H1 (cell line): ENCODE data around the gene MYO9A. TPM values are rescaled to one million over a fixed set of nuclear protein-coding genes. Genes with fewer than 3 reads are reported as not detected.

Experiments
- CTCF ChIA-PET: fragments of 300-600 bp; sonication (Branson Sonifier 250); formaldehyde crosslinking; loops from one replicate; lab custom pipeline; 2021; ENCODE audit not compliant: partially characterized antibody; lab: Charles Lee
- POLR2A ChIA-PET: fragments of 300-600 bp; sonication (Branson Sonifier 250); formaldehyde crosslinking; loops from one replicate; lab custom pipeline; 2021; ENCODE audit warnings: inconsistent platforms; ENCODE audit not compliant: partially characterized antibody; lab: Charles Lee
- DNase-seq, 2 experiments: peaks; one replicate each; pipeline versions ENCODE4 v3.0.0 to v3.0.0-alpha.2; 2010 to 2022; ENCODE audit warnings: low spot score in 2 of 2, low read depth in 1 of 2, mixed read lengths in 1 of 2
- FAIRE-seq: peaks from 2 replicates; lab custom pipeline; 2011; peaks lifted over from hg19 to GRCh38; lab: Jason Lieb, UNC
- H2AFZ ChIP-seq: 2 replicates; pipeline ENCODE4 v1.8.1; 2012; ENCODE audit warnings: low read length, inconsistent platforms
- H2AK5ac ChIP-seq: 2 replicates; pipeline ENCODE4 v1.6.1; 2013; ENCODE audit warnings: low read depth, low read length
- H2BK120ac ChIP-seq: replicated peaks from 2 replicates; pipeline ENCODE3; 2013; ENCODE audit warnings: low read depth, low read length, inconsistent platforms
- H2BK12ac ChIP-seq: 2 replicates; pipeline ENCODE4 v1.6.1; 2013; ENCODE audit warnings: low read depth, low read length
- H2BK15ac ChIP-seq: 2 replicates; pipeline ENCODE4 v1.6.1; 2013; ENCODE audit warnings: low read length
- H2BK20ac ChIP-seq: 2 replicates; pipeline ENCODE4 v1.6.1; 2013; ENCODE audit warnings: low read length
- H2BK5ac ChIP-seq: 2 replicates; pipeline ENCODE4 v1.6.1; 2013; ENCODE audit warnings: low read depth, low read length
- H3K14ac ChIP-seq: 2 replicates; pipeline ENCODE4 v1.6.1; 2013; ENCODE audit warnings: inconsistent platforms; ENCODE audit not compliant: insufficient read length
- H3K18ac ChIP-seq: 2 replicates; pipeline ENCODE4 v1.6.1; 2013; ENCODE audit warnings: low read length; ENCODE audit errors: extremely low read depth
- H3K23ac ChIP-seq: 2 replicates; pipeline ENCODE4 v1.6.1; 2013; ENCODE audit warnings: inconsistent platforms; ENCODE audit not compliant: insufficient read length
- H3K23me2 ChIP-seq: 2 replicates; pipeline ENCODE4 v1.6.1; 2013; ENCODE audit warnings: low read depth, low read length
- H3K27ac ChIP-seq: 2 replicates; pipeline ENCODE4 v1.6.1; 2011; ENCODE audit warnings: low read depth, low read length, inconsistent platforms
- H3K27me3 ChIP-seq, 4 experiments: replicated peaks in 1 of 4; 1 replicate in 1 of 4; 2 replicates in 3 of 4; pipeline versions ENCODE4 v1.6.1 to v1.8.1; 2011 to 2013; ENCODE audit warnings: low read length in 3 of 4, mild to moderate bottlenecking in 3 of 4, inconsistent platforms in 2 of 4, mixed read lengths in 2 of 4, moderate library complexity in 1 of 4; ENCODE audit not compliant: control insufficient read depth in 3 of 4, insufficient read depth in 3 of 4; ENCODE audit errors: extremely low read depth in 1 of 4
- H3K36me3 ChIP-seq, 4 experiments: 2 replicates each; pipeline versions ENCODE4 v1.6.1 to v1.8.1; 2011 to 2013; ENCODE audit warnings: mild to moderate bottlenecking in 4 of 4, low read length in 3 of 4, moderate library complexity in 2 of 4, control low read depth in 1 of 4, inconsistent platforms in 1 of 4; ENCODE audit not compliant: insufficient read depth in 4 of 4, control insufficient read depth in 2 of 4
- H3K4ac ChIP-seq: replicated peaks from 2 replicates; pipeline ENCODE3; 2013; ENCODE audit warnings: low read length, low read depth, mixed read lengths, inconsistent platforms; ENCODE audit not compliant: insufficient read length
- H3K4me1 ChIP-seq, 4 experiments: replicated peaks in 1 of 4; 1 replicate in 1 of 4; 2 replicates in 3 of 4; pipeline versions ENCODE4 v1.6.1 to v1.8.1; 2011 to 2013; ENCODE audit warnings: low read length in 3 of 4, inconsistent platforms in 2 of 4, mixed read lengths in 1 of 4; ENCODE audit not compliant: insufficient read depth in 4 of 4, control insufficient read depth in 3 of 4
- H3K4me2 ChIP-seq, 2 experiments: 2 replicates each; pipeline versions ENCODE4 v1.6.1 to v1.8.1; 2011 to 2013; ENCODE audit warnings: low read depth in 2 of 2, low read length in 2 of 2, control low read depth in 1 of 2, inconsistent platforms in 1 of 2, mild to moderate bottlenecking in 1 of 2; ENCODE audit not compliant: insufficient read depth in 1 of 2
- H3K4me3 ChIP-seq, 4 experiments: fragments of 200-600, 300-600 bp in 1 of 4; sonication (generic), shearing (Covaris generic), sonication (Bioruptor Twin) in 1 of 4; 2 replicates each; pipeline versions ENCODE4 v1.5.1 to v1.8.1; 2011 to 2016; ENCODE audit warnings: low read length in 4 of 4, low read depth in 3 of 4, control low read depth in 2 of 4, inconsistent platforms in 2 of 4, mild to moderate bottlenecking in 2 of 4, mixed read lengths in 1 of 4, moderate library complexity in 1 of 4; ENCODE audit not compliant: insufficient read depth in 2 of 4; ENCODE audit errors: extremely low read depth in 1 of 4
- H3K56ac ChIP-seq: replicated peaks from 2 replicates; pipeline ENCODE3; 2013; ENCODE audit warnings: low read depth, mild to moderate bottlenecking, mixed read lengths, low read length, inconsistent platforms; ENCODE audit not compliant: insufficient read length
- H3K79me1 ChIP-seq: 2 replicates; pipeline ENCODE4 v1.6.1; 2013; ENCODE audit warnings: low read depth, low read length, control low read depth
- H3K79me2 ChIP-seq, 2 experiments: 2 replicates each; pipeline versions ENCODE4 v1.6.1 to v1.8.1; 2012 to 2013; ENCODE audit warnings: low read length in 2 of 2, mild to moderate bottlenecking in 2 of 2, inconsistent platforms in 1 of 2; ENCODE audit not compliant: insufficient read depth in 2 of 2, control insufficient read depth in 1 of 2
- H3K9ac ChIP-seq, 4 experiments: replicated peaks in 1 of 4; 1 replicate in 1 of 4; 2 replicates in 3 of 4; pipeline versions ENCODE4 v1.6.1 to v1.8.1; 2011 to 2013; ENCODE audit warnings: low read depth in 3 of 4, low read length in 3 of 4, control low read depth in 2 of 4, mild to moderate bottlenecking in 2 of 4, moderate library complexity in 2 of 4, inconsistent platforms in 1 of 4; ENCODE audit errors: extremely low read depth in 1 of 4
- H3K9me3 ChIP-seq, 2 experiments: 2 replicates each; pipeline versions ENCODE4 v1.6.1 to v1.8.1; 2012 to 2013; ENCODE audit warnings: mild to moderate bottlenecking in 2 of 2, moderate library complexity in 2 of 2, control low read depth in 1 of 2, inconsistent platforms in 1 of 2, low read depth in 1 of 2, low read length in 1 of 2, mixed read lengths in 1 of 2; ENCODE audit not compliant: insufficient read depth in 2 of 2
- H4K20me1 ChIP-seq, 2 experiments: replicated peaks in 1 of 2; 2 replicates each; pipeline versions ENCODE3 to v1.8.1; 2011 to 2013; ENCODE audit warnings: inconsistent platforms in 2 of 2, low read length in 2 of 2, mild to moderate bottlenecking in 1 of 2; ENCODE audit not compliant: insufficient read depth in 2 of 2, control insufficient read depth in 1 of 2
- H4K5ac ChIP-seq: 2 replicates; pipeline ENCODE4 v1.6.1; 2013; ENCODE audit warnings: low read length, low read depth, mixed read lengths, inconsistent platforms; ENCODE audit not compliant: insufficient read length
- H4K8ac ChIP-seq: 2 replicates; pipeline ENCODE4 v1.8.0; 2013; ENCODE audit warnings: mild to moderate bottlenecking, moderate library complexity, low read length, inconsistent platforms; ENCODE audit not compliant: insufficient read depth; ENCODE audit errors: extremely low read depth
- H4K91ac ChIP-seq: replicated peaks from 2 replicates; pipeline ENCODE3; 2013; ENCODE audit warnings: low read length, mixed read lengths, inconsistent platforms; ENCODE audit not compliant: insufficient read length
- BACH1 ChIP-seq: IDR thresholded peaks from 2 replicates; pipeline ENCODE4 v1.6.1; 2012; ENCODE audit warnings: low read length, improper control_type of control experiment
- E2F6 ChIP-seq: IDR thresholded peaks from 2 replicates; pipeline ENCODE4 v1.6.1; 2012; ENCODE audit warnings: inconsistent platforms
- EZH2 ChIP-seq: fragments of 200-600 bp; sonication (generic); IDR thresholded peaks from 2 replicates; pipeline ENCODE4 v1.7.1; 2012; ENCODE audit warnings: low read depth, mild to moderate bottlenecking, moderate library complexity, low read length, inconsistent platforms; ENCODE audit not compliant: severe bottlenecking
- HDAC2 ChIP-seq, 2 experiments: fragments of 300-600 bp in 1 of 2; sonication (generic) in 1 of 2; IDR thresholded peaks; 2 replicates each; pipeline ENCODE4 v1.6.1; 2011 to 2012; ENCODE audit warnings: low read depth in 2 of 2, low read length in 2 of 2, mild to moderate bottlenecking in 2 of 2, moderate library complexity in 2 of 2, borderline replicate concordance in 1 of 2, inconsistent platforms in 1 of 2
- HDAC6 ChIP-seq: IDR thresholded peaks from one replicate; pipeline ENCODE4 v1.7.1; 2012; ENCODE audit warnings: low read depth, mild to moderate bottlenecking, inconsistent platforms, low read length, moderate library complexity
- JUN ChIP-seq: IDR thresholded peaks from 2 replicates; pipeline ENCODE4 v1.6.1; 2011; ENCODE audit warnings: low read depth, mild to moderate bottlenecking, improper control_type of control experiment, low read length
- JUND ChIP-seq: IDR thresholded peaks from 2 replicates; pipeline ENCODE4 v1.6.1; 2011; ENCODE audit warnings: mild to moderate bottlenecking, improper control_type of control experiment, low read length
- KDM1A ChIP-seq: fragments of 200-600, 300-600 bp; sonication (generic); IDR thresholded peaks from 2 replicates; pipeline ENCODE4 v1.7.1; 2016; ENCODE audit warnings: mild to moderate bottlenecking, low read length, borderline replicate concordance
- NRF1 ChIP-seq: IDR thresholded peaks from 2 replicates; pipeline ENCODE4 v1.6.1; 2011; ENCODE audit warnings: mild to moderate bottlenecking, low read depth, low read length, improper control_type of control experiment
- POLR2A ChIP-seq, 2 experiments: IDR thresholded peaks; 1 replicate in 1 of 2; 2 replicates in 1 of 2; pipeline ENCODE4 v1.6.1; 2011; ENCODE audit warnings: low read depth in 2 of 2, low read length in 2 of 2, mild to moderate bottlenecking in 2 of 2; ENCODE audit errors: control extremely low read depth in 1 of 2
- SAP30 ChIP-seq: fragments of 300-600 bp; sonication (generic); IDR thresholded peaks from 2 replicates; pipeline ENCODE4 v1.7.1; 2012; ENCODE audit warnings: low read length, moderate library complexity, mild to moderate bottlenecking, inconsistent platforms; ENCODE audit not compliant: insufficient read depth, insufficient replicate concordance
- SP1 ChIP-seq: IDR thresholded peaks from 2 replicates; pipeline ENCODE4 v1.6.1; 2011; ENCODE audit warnings: low read depth, low read length
- SP4 ChIP-seq: IDR thresholded peaks from 2 replicates; pipeline ENCODE4 v1.6.1; 2012; ENCODE audit warnings: low read length, inconsistent platforms
- TEAD4 ChIP-seq: IDR thresholded peaks from 2 replicates; pipeline ENCODE4 v1.6.1; 2012; ENCODE audit warnings: low read depth, low read length, inconsistent platforms, mixed read lengths
- ZNF274 ChIP-seq: IDR thresholded peaks from 2 replicates; pipeline ENCODE4 v1.7.0; 2012; ENCODE audit warnings: low read length, borderline replicate concordance; ENCODE audit errors: extremely low read depth
- WGBS, 2 experiments: shearing (Covaris generic) in 1 of 2; methylation state at CpG; one replicate each; pipeline versions ENCODE4 v1.1.6 to v1.1.7; 2013 to 2015; ENCODE audit warnings: low lambda C conversion rate in 2 of 2, mixed read lengths in 2 of 2, inconsistent platforms in 1 of 2, low coverage in 1 of 2, missing lambda C conversion rate in 1 of 2; ENCODE audit not compliant: insufficient replicate concordance in 2 of 2, insufficient coverage in 1 of 2, insufficient read length in 1 of 2; ENCODE audit errors: extremely low coverage in 1 of 2, missing lambda C conversion rate in 1 of 2; 5-methylcytosine and 5-hydroxymethylcytosine counted together
- polyA plus RNA-seq, 7 experiments: library from polyadenylated mRNA; depleted of rRNA in 3 of 7; stranded (reverse) in 5 of 7; unstranded in 2 of 7; fragments of >200 nt in 5 of 7; fragments of 200-250 nt in 2 of 7; gene quantifications; 1 replicate in 5 of 7; 2 replicates in 1 of 7; 4 replicates in 1 of 7; pipeline versions ENCODE4 v1.2.1 to v1.2.3, GENCODE V29; 2011 to 2013; ENCODE audit warnings: missing spikeins in 2 of 7, mixed read lengths in 2 of 7
- total RNA-seq: library from RNA; stranded (reverse); fragmentation: NEBNext Ultra II Directional; extraction: Animal tissue kit (Norgen Biotek cat#: 25700); gene quantifications from 2 replicates; pipeline ENCODE4 v1.2.1, GENCODE V29; 2021

The MYO9A gene
- total and polyA plus RNA-seq, 2 of the 8 experiments (the other 6 are each of a cell fraction or from before 2014, with no cell fraction given), result 3.9 to 26.0 TPM

DNA sequence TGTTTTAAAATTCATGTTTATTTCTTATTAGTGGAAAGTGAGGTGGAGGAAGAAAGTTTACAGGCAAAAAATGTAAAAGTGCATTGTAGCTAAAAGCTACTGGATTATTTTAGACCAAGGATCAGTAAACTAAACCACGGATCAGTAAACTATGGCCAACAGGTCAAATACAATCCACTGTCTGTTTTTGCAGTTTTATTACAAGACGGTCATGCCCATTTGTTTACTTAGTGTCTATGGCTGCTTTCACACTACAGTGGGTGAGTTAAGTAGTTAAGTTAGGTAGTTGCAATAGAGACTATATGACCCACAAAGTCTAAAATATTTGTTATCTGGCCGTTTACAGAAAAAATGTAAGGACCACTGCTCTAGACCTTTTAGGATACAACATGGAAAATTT, 225.6 kb downstream of the MYO9A start:
- H4K5ac ChIP-seq, result no peak overlapping the region
- H3K4me1 ChIP-seq, result no peaks in the 10 kb centered on the region
- H2AK5ac ChIP-seq, result no peak overlapping the region
- no peak overlapping the region for H3K9ac ChIP-seq
- H3K4me2 ChIP-seq, result no peak overlapping the region
- DNase-seq, result no peak
- no peaks in the 10 kb centered on the region for H3K23me2 ChIP-seq
- H4K20me1 ChIP-seq, result no peaks in the 10 kb centered on the region
- no peak overlapping the region for H3K14ac ChIP-seq
- no peak overlapping the region for H2BK120ac ChIP-seq
- H3K18ac ChIP-seq, result no peak overlapping the region
- no peak overlapping the region for H2BK12ac ChIP-seq
- H3K4me3 ChIP-seq, result no peak overlapping the region
- 82% methylated on average over 3 of the region's 3 CpGs; no CpG with 5 or more reads in 1 of the 2 experiments for whole genome bisulfite sequencing, 2 experiments
- H3K56ac ChIP-seq, result no peak overlapping the region
- H3K9me3 ChIP-seq, result no peaks in the 10 kb centered on the region
- H3K27ac ChIP-seq, result no peak overlapping the region
- ChIA-PET CTCF (interaction anchor here (0.7 kb wide), 1 partner anchor 264 kb away, joined by 4 read pairs; no protein-coding TSS in a partner anchor), POLR2A (no interaction called here)
- no peak overlapping the region for H3K4ac ChIP-seq
- no peaks in the 10 kb centered on the region for H3K27me3 ChIP-seq
- H4K8ac ChIP-seq, result no peak overlapping the region
- no peaks in the 10 kb centered on the region for H3K79me2 ChIP-seq
- H2BK15ac ChIP-seq, result no peak overlapping the region
- H3K79me1 ChIP-seq, result no peaks in the 10 kb centered on the region
- H2AFZ ChIP-seq, result no peak overlapping the region
- H2BK20ac ChIP-seq, result no peak overlapping the region
- no peaks in the 10 kb centered on the region for H3K36me3 ChIP-seq
- no peak for FAIRE-seq
- no peak overlapping the region for H3K23ac ChIP-seq
- no peak overlapping the region for H4K91ac ChIP-seq
- no peak overlapping the region for H2BK5ac ChIP-seq
- no peak for TF ChIP-seq SP4
- TF ChIP-seq EZH2, result no peak
- TF ChIP-seq BACH1, result no peak
- no peak for TF ChIP-seq ZNF274
- no peak for TF ChIP-seq TEAD4
- no peak for TF ChIP-seq JUND
- no peak for TF ChIP-seq SAP30
- TF ChIP-seq E2F6, result no peak
- no peak for TF ChIP-seq POLR2A (IDR thresholded peaks at IDR 0.05; ENCODE audit: control extremely low read depth in 1 of 2, low read depth in 2 of 2, low read length in 2 of 2)
- TF ChIP-seq NRF1, result no peak
- TF ChIP-seq HDAC6, result no peak
- TF ChIP-seq JUN, result no peak
- TF ChIP-seq HDAC2 (IDR thresholded peaks at IDR 0.05; ENCODE audit: borderline replicate concordance in 1 of 2, low read depth in 2 of 2, low read length in 2 of 2), result no peak
- no peak for TF ChIP-seq KDM1A
- no peak for TF ChIP-seq SP1
